Activated naive CD4-positive, alpha-beta T cell treated with anti-CD3 and anti-CD28 coated beads, Interleukin-2, amount 50 U/mL, for 16 hours (primary cell): ENCODE measurements around the gene CDKN3.

ENCODE experiments used
- DNase-seq: peaks from one replicate; pipeline ENCODE4 v3.0.0-alpha.2; 2020

Gene CDKN3

DNA sequence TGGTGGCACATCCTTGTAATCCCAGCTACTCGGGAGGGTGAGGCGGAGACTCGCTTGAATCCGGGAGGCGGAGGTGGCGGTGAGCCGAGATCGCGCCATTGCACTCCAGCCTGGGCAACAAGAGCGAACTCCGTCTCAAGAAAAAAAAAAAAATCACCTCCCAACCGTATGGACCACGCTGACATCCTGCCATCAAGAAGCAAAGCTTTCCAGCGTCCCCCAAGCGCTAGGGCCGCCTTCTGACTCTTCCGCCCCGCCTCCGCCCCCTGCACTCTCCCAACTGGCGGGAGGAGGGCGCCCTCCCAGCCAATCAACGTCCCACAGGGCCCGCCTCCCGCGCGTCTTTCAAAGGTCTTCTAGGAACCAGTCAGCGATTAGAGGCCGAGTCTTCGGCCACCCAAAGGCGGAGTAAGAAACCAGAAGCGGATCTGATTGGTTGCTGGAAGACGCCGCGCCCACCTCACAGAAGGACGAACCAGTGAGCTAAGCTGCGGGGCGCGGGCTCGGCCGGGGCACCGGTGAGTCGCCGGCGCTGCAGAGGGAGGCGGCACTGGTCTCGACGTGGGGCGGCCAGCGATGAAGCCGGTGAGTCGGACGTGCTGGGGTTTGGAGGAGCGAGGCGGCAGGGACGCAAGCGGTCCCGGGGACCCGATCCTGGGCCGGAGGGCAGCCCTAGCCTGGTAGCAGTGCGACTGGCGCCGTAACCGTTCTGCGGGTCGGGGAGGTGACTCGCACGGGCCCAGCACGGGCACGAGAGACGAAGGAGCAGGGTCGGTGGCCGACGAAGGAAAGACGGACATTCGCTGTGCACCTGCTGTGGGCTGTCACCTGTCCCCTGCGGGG, at the start of gene CDKN3:
Gene CDKN3, plus strand, starts transcription at position 515 of the 843 bp plus-strand sequence. Its CDS starts 62 bp downstream, at position 577.
- DNase-seq, result peak; percentile 97

- DNase-seq, result no peak
Observed at GRCh38 chr14:54347044-54347443, 49.8 kb upstream of the CDKN3 start.

- no peak for DNase-seq
Observed at GRCh38 chr14:54348001-54348611, 48.7 kb upstream of the CDKN3 start.

- DNase-seq, result no peak
Observed at GRCh38 chr14:54348923-54349620, 47.7 kb upstream of the CDKN3 start.

DNA sequence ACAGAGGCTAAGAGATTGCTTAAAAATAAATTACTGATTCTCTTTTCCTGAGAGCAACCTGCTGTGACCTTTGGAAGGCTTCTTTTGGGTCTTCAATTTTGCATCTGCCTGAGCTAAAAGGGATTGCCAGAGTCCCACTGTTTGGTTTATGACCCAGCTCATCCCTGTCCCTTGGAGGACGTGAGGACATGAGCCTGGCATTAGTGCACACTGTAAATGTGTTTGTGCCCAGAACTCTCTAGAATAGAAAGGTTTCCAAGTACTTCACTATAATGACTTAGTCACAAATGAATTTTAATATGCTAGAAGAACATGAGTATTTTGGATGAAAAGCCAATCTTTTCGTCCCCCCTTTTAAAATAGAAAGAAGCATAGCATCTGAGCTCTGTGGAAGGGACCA, 47.1 kb upstream of the CDKN3 start:
- no peak for DNase-seq

GRCh38 chr14:54350203-54350602, 46.6 kb upstream of the CDKN3 start:
- DNase-seq, result no peak

DNA sequence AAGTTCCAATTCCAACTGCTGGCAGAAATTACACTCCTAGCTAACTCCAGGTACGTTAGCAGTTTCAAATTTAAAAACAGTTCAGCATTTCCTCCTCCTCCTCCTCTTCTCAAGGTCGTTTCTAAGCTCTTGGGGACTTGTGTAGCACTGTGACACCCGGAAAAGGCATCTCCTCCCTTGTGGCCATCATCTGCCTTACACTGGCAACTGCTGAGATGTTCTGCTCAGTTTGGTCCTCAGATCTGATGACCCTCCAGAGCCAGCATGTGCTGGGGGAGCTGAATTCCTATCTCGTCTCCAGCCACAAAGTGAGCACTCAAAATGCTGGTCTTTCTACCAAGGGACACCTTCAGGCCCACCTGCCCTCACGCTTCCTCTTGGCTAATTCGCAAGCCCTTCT, 43.5 kb upstream of the CDKN3 start:
- no peak for DNase-seq

DNA sequence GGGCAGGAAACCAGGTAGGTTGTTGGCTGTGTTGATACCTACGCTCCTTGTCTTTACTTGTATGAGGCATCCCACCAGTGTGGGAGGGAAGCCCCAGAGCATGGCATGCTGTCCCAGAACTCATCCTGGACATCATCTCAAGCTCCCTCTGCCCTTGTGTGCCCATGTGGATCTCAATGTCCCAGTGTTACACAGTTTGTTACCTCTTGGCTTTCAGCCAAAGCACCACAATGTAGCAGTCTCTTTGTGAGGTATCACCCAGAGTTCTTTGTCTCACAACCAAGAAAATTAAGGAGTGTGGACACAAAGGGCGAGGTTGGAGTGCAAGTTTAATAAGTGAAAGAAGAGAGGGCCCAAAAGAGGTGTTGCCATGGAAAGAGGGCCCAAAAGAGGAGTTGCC, 43.1 kb upstream of the CDKN3 start:
- DNase-seq, result no peak

GRCh38 chr14:54354096-54354495, 42.7 kb upstream of the CDKN3 start:
- DNase-seq, result no peak

DNA sequence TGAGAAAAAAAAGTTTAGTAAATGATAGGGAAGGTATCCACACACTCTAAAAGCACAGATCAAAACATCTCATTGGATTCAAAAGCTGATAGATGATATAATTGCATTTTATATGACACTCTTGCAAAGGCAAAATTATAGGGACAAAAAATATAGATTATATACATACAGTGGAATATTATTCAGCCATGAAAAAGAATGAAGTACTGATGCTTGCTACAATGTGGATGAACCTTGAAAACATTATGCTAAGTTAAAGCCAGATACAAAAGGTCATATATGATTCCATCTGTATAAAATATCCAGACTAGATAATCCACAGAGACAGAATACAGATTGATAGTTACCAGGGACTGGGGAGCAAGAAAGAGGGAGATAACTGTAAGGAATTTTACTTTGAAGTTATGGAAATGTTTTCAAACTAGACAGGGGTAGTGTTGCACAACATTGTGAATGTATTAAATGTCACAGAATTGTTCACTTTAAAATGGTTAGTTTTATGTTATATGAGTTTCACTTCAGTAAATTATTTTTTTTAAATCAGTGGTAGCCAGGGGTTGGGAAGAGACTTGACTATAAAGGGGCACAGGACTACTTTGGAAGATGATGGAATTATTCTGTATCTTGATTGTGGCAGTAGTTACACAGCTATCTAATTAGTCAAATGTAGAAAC, 41.7 kb upstream of the CDKN3 start:
- DNase-seq, result no peak

GRCh38 chr14:54355698-54356097, 41.1 kb upstream of the CDKN3 start:
- no peak for DNase-seq

DNA sequence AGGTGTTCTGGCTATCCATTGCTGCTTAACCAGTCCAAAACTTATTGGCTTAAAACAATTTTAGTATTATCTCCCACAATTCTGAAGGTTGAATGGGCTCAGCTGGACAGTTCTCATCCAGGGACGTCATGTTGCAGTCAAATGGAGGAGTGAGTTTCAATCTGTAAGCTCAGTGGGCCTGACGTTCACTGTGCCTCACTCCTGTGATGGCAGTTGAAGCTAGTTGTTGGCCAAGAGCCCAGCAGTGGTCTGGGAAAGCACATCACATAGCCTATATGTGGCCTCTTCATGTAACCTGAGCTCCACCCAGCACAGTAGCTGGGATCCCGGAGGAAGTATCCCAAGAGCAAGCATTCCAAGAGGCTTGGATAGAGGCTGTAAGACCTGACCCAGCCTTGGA, 40.6 kb upstream of the CDKN3 start:
- DNase-seq, result no peak

DNA sequence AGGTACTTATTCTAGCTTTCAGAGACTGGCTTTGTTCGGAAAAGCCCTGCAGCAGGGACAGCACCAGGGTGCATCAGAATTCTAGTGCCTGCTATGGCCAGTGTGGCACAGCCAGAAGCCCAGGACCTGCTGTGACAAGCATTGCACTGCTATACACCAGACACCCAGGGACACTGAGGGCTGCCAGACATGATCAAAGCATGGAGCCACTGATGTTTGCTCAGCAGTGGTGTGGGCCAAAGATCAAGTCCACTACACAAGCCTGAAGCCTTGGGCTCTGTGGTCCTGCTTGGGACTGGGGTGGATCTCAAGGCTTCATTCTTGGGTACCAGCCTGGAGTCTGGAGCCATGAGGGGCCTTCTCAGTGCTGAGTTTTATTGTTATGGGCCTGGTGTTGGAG, 36.1 kb upstream of the CDKN3 start:
- no peak for DNase-seq

DNA sequence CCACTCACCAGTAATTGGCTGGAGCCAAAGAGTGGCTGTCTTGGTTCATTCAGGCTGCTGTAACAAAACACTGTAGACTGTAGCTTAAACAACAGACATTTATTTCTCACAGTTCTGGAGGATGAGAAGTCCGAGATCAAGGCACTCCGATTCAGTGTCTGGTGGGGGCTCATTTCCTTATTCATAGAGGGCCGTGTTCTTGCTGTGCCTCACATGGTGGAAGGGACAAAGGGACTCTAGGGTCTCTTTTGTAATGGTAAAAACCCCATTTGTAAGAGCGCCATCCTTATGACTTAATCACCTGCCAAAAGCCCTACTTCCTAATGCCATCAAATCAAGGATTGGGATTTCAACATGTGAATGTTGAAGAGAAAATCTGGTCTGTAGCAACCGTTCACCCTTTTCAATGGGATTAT, 34.7 kb upstream of the CDKN3 start:
- no peak for DNase-seq

DNA sequence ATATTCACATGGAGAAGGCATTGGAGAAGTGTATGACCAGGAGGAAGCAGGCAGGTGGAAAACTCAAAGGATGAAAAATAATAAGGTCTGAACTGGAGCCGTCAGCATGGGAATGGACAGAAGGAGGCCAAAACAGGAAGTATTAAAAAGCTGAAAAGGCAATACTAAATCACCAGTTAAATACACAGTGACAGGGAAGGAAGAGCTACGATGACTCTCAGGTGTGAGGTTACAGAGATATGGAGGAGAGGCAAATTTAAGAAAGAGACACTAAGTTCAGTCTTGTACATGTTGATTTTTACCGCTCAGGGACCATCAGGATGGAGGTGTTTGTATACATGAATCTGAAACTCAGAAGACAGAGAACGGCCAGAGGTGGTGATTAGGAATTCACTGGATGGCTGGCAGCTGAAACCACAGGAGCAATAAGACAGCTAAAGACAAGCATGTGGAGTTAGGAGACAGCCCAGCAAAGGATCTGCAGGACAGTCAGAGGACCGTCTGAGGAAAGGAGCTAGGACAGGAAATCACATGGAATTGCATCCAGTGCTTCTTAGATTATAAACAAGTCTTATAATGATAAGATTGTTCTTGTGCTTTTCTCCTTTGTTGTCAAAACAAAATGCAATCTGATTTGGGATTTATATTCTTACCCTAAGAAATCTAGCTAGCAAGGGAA, 33.9 kb upstream of the CDKN3 start:
- no peak for DNase-seq

DNA sequence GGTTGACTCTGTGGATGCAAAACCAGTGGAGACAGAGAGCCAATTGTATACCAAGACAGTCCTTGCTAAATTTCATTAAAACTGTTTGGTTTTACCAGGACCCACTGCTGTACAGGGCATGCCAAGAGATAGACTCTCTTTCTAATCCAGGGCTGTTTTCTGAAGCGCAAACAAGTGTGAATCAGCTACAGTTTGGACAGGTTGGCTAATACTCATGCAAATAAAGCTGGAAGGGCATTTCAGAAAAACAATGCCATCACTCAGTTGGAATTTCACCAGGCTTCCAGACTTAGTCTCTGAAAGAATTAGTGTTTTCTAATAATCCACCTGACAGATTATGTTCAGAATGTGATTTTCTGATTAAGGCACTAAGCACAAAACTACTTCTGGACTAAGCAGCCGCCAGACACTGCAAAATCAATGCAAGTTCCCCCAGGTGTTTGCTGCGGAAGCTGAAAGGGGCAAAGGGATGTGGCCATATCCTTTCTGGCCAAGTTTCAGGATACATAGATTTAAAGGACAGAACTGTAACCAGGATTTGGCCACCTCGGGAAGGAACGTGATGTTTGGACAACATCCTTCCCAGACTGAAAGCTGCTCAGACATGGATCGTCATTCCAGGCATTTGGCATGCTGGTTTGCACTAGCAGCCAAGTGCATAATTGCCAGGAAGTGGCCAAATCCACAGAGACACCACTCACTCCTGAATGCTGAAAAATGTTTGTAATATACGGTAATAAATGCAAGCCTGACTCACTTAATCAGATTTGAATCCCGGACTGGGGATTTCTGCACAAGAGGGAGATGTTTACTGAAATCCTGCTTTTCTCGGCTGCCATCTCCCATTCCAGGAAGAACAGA, 32.0 kb upstream of the CDKN3 start:
- no peak for DNase-seq

- DNase-seq, result peak; percentile 25
Observed at GRCh38 chr14:54366736-54367735, 29.8 kb upstream of the CDKN3 start.

DNA sequence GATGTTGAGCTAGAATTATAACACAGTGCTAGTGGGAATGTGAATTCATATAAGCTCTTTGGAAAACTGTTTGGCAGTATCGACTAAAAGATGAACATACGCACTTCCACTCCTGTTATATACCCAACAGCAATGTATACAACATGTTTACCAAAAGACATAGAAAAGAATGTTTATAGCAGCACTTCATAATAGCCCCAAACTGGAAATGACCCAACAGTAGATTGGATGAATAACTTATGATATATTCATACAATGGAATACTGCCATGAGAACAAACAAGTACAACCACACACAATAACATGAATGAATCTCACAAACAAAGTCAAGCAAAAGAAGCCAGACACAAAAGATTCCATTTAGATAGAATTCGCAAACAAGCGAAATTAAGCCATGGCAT, 28.5 kb upstream of the CDKN3 start:
- DNase-seq, result no peak

DNA sequence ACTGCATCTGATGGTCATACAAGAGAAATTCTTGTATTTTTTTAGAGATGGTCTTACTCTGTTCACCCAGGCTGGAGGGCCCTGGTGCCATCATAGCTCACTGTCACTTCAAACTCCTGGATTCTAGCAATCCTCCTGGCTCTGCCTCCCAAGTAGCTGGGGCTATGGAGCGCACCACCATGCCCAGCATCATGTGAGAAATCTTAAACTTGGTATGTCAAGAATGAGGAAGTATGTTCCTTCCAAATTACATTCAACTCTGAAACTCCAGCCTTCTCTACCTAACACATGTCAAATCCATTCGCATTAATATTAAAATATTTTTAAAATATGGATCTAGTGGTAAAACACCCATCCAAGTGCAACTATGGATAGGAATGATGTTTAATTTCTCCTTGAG, 27.5 kb upstream of the CDKN3 start:
- no peak for DNase-seq
